Tibial artery (tissue), 4 donors: ENCODE data around the gene HS6ST1.
A peak's percentile ranks its signal among the peaks of the same experiment; 100 is the strongest.

Experiments used
- DNase-seq, 2 donors: peaks; one replicate each; pipeline ENCODE4 v3.0.0-alpha.2; 2019
- H3K27ac ChIP-seq, 2 donors: fragments of 200-600 bp; sonication (generic) in 1 of 2; 1 replicate in 1 of 2; 2 replicates in 1 of 2; pipeline ENCODE4 v1.5.1; 2018 to 2019; ENCODE audit warnings: mild to moderate bottlenecking in 1 of 2
- H3K27me3 ChIP-seq, 2 donors: fragments of 200-600 bp; sonication (generic) in 1 of 2; one replicate each; pipeline versions ENCODE4 v1.5.1 to v1.6.0; 2016 to 2019
- H3K36me3 ChIP-seq, 3 donors: fragments of 200-600 bp; sonication (generic) in 2 of 3; one replicate each; pipeline ENCODE4 v1.5.1; 2016 to 2019; ENCODE audit warnings: mild to moderate bottlenecking in 2 of 3
- H3K4me1 ChIP-seq, 4 donors: fragments of 200-600 bp; sonication (generic) in 2 of 4; 1 replicate in 3 of 4; 2 replicates in 1 of 4; pipeline ENCODE4 v1.5.1; 2016 to 2019
- H3K4me3 ChIP-seq, 2 donors: fragments of 200-600 bp; sonication (generic) in 1 of 2; 1 replicate in 1 of 2; 2 replicates in 1 of 2; pipeline ENCODE4 v1.5.1; 2018 to 2019; ENCODE audit warnings: mild to moderate bottlenecking in 2 of 2
- H3K9me3 ChIP-seq, 3 donors: fragments of 200-600 bp; sonication (generic) in 1 of 3; one replicate each; pipeline ENCODE4 v1.5.1; 2016 to 2019
- CTCF ChIP-seq, 2 experiments: fragments of 200-600 bp in 1 of 2; fragments of 450-650 bp in 1 of 2; IDR thresholded peaks; one replicate each; pipeline ENCODE4 v1.5.1; 2017 to 2019; ENCODE audit warnings: antibody characterized with exemption in 2 of 2, mild to moderate bottlenecking in 1 of 2, moderate library complexity in 1 of 2
- intact Hi-C: fragments of 100-400 bp; cut with DNase I; formaldehyde crosslinking; loops from one replicate; pipeline ENCODE4 v1.15.0; 2023; ENCODE audit warnings: low total_unique reads

Gene HS6ST1

GRCh38 chr2:128310094-128310716, 8.5 kb downstream of the HS6ST1 start:
- peak; percentile 13 to 56 for DNase-seq
- no peak overlapping the region for H3K4me3 ChIP-seq
- H3K27ac ChIP-seq, result no peak overlapping the region
- H3K36me3 ChIP-seq, result peaks cover 0 to 7% (median 0%) of the 10 kb centered on the region in 3 donors
- intact Hi-C loops, result no loop called here
- no peaks in the 10 kb centered on the region for H3K9me3 ChIP-seq
- no peaks in the 10 kb centered on the region for H3K27me3 ChIP-seq
- no peak for TF ChIP-seq CTCF (IDR thresholded peaks at IDR 0.05)
- H3K4me1 ChIP-seq, result peaks cover 9 to 76% (median 29%) of the 10 kb centered on the region in 4 donors

GRCh38 chr2:128309280-128310093, 9.2 kb downstream of the HS6ST1 start:
- Histone ChIP-seq H3K27ac (no peak overlapping the region), H3K36me3 (peaks cover 0 to 7% (median 0%) of the 10 kb centered on the region in 3 donors), H3K4me3 (no peak overlapping the region), H3K27me3 (no peaks in the 10 kb centered on the region), H3K4me1 (peaks cover 9 to 76% (median 31%) of the 10 kb centered on the region in 4 donors), H3K9me3 (no peaks in the 10 kb centered on the region)
- intact Hi-C loops, result no loop called here
- no peak for TF ChIP-seq CTCF (IDR thresholded peaks at IDR 0.05)
- DNase-seq, result peak; percentile 23 to 59

- H3K4me1 ChIP-seq, result peaks cover 9 to 76% (median 28%) of the 10 kb centered on the region in 4 donors
- no peak for TF ChIP-seq CTCF (IDR thresholded peaks at IDR 0.05)
- no peak for DNase-seq
- H3K4me3 ChIP-seq, result no peak overlapping the region
- no peak overlapping the region for H3K27ac ChIP-seq
- intact Hi-C loops, result no loop called here
- H3K9me3 ChIP-seq, result no peaks in the 10 kb centered on the region
- H3K27me3 ChIP-seq, result no peaks in the 10 kb centered on the region
- H3K36me3 ChIP-seq, result peaks cover 0 to 7% (median 0%) of the 10 kb centered on the region in 3 donors
Measured at GRCh38 chr2:128308889-128309279, 9.8 kb downstream of the HS6ST1 start.

GRCh38 chr2:128308284-128308731, 10.4 kb downstream of the HS6ST1 start:
- intact Hi-C loops, result no loop called here
- no peak for TF ChIP-seq CTCF (IDR thresholded peaks at IDR 0.05)
- H3K9me3 ChIP-seq, result no peaks in the 10 kb centered on the region
- H3K27me3 ChIP-seq, result no peaks in the 10 kb centered on the region
- peak; percentile 51 to 65 for DNase-seq
- H3K36me3 ChIP-seq, result peaks cover 0 to 7% (median 0%) of the 10 kb centered on the region in 3 donors
- no peak overlapping the region for H3K27ac ChIP-seq
- no peak overlapping the region for H3K4me3 ChIP-seq
- H3K4me1 ChIP-seq, result peaks cover 9 to 74% (median 26%) of the 10 kb centered on the region in 4 donors

GRCh38 chr2:128307595-128307994, 11.1 kb downstream of the HS6ST1 start:
- Histone ChIP-seq H3K9me3 (no peaks in the 10 kb centered on the region), H3K4me3 (no peak overlapping the region), H3K27ac (no peak overlapping the region), H3K4me1 (peaks cover 9 to 79% (median 29%) of the 10 kb centered on the region in 4 donors), H3K27me3 (no peaks in the 10 kb centered on the region), H3K36me3 (peaks cover 0 to 7% (median 0%) of the 10 kb centered on the region in 3 donors)
- TF ChIP-seq CTCF (IDR thresholded peaks at IDR 0.05), result no peak
- intact Hi-C loops, result no loop called here
- DNase-seq, result peak; percentile 19 to 48
